ENCODE data around the gene KRTAP2-2.
"Not testable (repeated sequence)": the region's sequence is repeated elsewhere in the genome, so short reads cannot be mapped to it uniquely, and the experiment has no call there.

Gene KRTAP2-2

GRCh38 chr17:41064301-41064700 lies 9.3 kb upstream of the KRTAP2-2 start:
- TF ChIP-seq ZFX (IDR thresholded peaks at IDR 0.05; ENCODE audit: borderline replicate concordance) (no peak), CTCF (IDR thresholded peaks at IDR 0.05) (no peak)
- no peak overlapping the region for H3K27ac ChIP-seq

- TF ChIP-seq CTCF (IDR thresholded peaks at IDR 0.05) (no peak), ZFX (IDR thresholded peaks at IDR 0.05; ENCODE audit: borderline replicate concordance) (no peak)
- no peak overlapping the region for H3K27ac ChIP-seq
Observed at GRCh38 chr17:41063449-41063848, 8.4 kb upstream of the KRTAP2-2 start.

GRCh38 chr17:41061964-41062363 lies 6.9 kb upstream of the KRTAP2-2 start:
- no peak overlapping the region for H3K27ac ChIP-seq
- TF ChIP-seq ZFX (IDR thresholded peaks at IDR 0.05; ENCODE audit: borderline replicate concordance) (no peak), CTCF (IDR thresholded peaks at IDR 0.05) (no peak)

- TF ChIP-seq ZFX (IDR thresholded peaks at IDR 0.05; ENCODE audit: borderline replicate concordance) (no peak), CTCF (IDR thresholded peaks at IDR 0.05) (no peak)
- no peak within 1 kb of the TSS for H3K27ac ChIP-seq
Observed at GRCh38 chr17:41060052-41060604, 5.1 kb upstream of the KRTAP2-2 start, which contains the start of gene KRTAP2-3. Gene KRTAP2-3, minus strand, starts transcription at chr17:41060114. Its CDS starts 64 bp downstream, at chr17:41060050.

- not testable (repeated sequence) for H3K27ac ChIP-seq
Observed at GRCh38 chr17:41059276-41060051, 4.4 kb upstream of the KRTAP2-2 start.

GRCh38 chr17:41058741-41059140 lies 3.7 kb upstream of the KRTAP2-2 start:
- TF ChIP-seq ZFX (IDR thresholded peaks at IDR 0.05; ENCODE audit: borderline replicate concordance) (no peak), CTCF (IDR thresholded peaks at IDR 0.05) (no peak)
- no peak overlapping the region for H3K27ac ChIP-seq

GRCh38 chr17:41057547-41057946 lies 2.5 kb upstream of the KRTAP2-2 start:
- no peak overlapping the region for H3K27ac ChIP-seq
- TF ChIP-seq CTCF (IDR thresholded peaks at IDR 0.05) = no peak
- TF ChIP-seq ZFX (IDR thresholded peaks at IDR 0.05; ENCODE audit: borderline replicate concordance) = no peak

GRCh38 chr17:41054556-41054955 lies 474 bp downstream of the KRTAP2-2 start:
- H3K27ac ChIP-seq = not testable (repeated sequence)

Measured in 22Rv1 (cell line).